Fibroblast of pulmonary artery (primary cell): ENCODE measurements around the gene AP3B2.

ENCODE experiments used
- DNase-seq: peaks from one replicate; pipeline ENCODE4 v3.0.0-alpha.2; 2010; ENCODE audit warnings: low read depth
- H3K4me3 ChIP-seq: replicated peaks from 2 replicates; pipeline ENCODE4 v1.5.1; 2011; ENCODE audit warnings: low read depth, mild to moderate bottlenecking, control low read depth, low read length, moderate library complexity
- TF ChIP-seq, protein P1 (sequence below): IDR thresholded peaks from 2 replicates; pipeline ENCODE4 v1.5.1; 2011; ENCODE audit warnings: mild to moderate bottlenecking, control low read depth, low read length, inconsistent platforms; ENCODE audit errors: missing control alignments

AP3B2 gene

GRCh38 chr15:82662641-82663040, 47.0 kb downstream of the AP3B2 start:
- TF ChIP-seq, protein P1, sequence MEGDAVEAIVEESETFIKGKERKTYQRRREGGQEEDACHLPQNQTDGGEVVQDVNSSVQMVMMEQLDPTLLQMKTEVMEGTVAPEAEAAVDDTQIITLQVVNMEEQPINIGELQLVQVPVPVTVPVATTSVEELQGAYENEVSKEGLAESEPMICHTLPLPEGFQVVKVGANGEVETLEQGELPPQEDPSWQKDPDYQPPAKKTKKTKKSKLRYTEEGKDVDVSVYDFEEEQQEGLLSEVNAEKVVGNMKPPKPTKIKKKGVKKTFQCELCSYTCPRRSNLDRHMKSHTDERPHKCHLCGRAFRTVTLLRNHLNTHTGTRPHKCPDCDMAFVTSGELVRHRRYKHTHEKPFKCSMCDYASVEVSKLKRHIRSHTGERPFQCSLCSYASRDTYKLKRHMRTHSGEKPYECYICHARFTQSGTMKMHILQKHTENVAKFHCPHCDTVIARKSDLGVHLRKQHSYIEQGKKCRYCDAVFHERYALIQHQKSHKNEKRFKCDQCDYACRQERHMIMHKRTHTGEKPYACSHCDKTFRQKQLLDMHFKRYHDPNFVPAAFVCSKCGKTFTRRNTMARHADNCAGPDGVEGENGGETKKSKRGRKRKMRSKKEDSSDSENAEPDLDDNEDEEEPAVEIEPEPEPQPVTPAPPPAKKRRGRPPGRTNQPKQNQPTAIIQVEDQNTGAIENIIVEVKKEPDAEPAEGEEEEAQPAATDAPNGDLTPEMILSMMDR = no peak
- DNase-seq = no peak
- no peak overlapping the region for H3K4me3 ChIP-seq

GRCh38 chr15:82660378-82660777, 49.3 kb downstream of the AP3B2 start:
- H3K4me3 ChIP-seq = no peak overlapping the region
- TF ChIP-seq, protein P1 = no peak
- DNase-seq = no peak

GRCh38 chr15:82656641-82657266, 52.9 kb downstream of the AP3B2 start:
- TF ChIP-seq, protein P1 = no peak
- no peak overlapping the region for H3K4me3 ChIP-seq
- no peak for DNase-seq

GRCh38 chr15:82655606-82656005, 54.1 kb downstream of the AP3B2 start:
- DNase-seq = no peak
- TF ChIP-seq, protein P1 = no peak
- H3K4me3 ChIP-seq = no peak overlapping the region

DNA sequence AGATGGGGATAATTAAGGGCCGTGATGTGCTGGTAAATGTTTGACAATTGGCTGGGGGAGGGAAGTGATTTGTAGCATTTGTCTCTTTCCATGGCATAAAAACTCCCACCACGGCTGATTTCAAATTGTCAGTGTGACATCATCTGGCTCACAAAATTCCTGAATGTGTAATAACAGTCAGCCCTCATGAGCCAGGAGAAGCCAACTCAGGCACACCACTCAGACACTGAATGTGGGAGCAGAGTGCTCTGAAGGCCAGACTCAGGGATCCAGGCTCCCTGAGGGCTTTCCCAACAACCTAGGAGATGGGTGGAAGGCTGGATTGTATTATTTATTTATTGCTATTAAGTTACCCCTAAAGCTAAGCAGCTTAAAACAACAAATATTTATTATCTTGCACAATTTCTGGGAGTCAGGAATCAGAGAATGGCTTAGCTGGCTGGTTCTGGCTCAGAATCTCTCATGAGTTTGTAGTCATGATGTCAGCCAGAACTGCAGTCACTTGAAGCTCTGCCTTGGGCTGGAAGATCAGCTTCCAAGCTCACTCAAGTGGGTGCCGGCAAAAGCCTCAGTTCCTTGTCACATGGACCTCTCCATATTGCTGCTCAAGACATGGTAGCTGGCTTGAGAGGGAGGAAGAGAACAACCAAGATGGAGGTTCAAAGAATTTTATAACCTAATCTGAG, 56.0 kb downstream of the AP3B2 start:
- TF ChIP-seq, protein P1 = no peak
- no peak for DNase-seq
- no peak overlapping the region for H3K4me3 ChIP-seq

GRCh38 chr15:82651708-82652107, 58.0 kb downstream of the AP3B2 start:
- no peak overlapping the region for H3K4me3 ChIP-seq
- TF ChIP-seq, protein P1 = no peak
- no peak for DNase-seq
